Measurements from ENCODE around the gene MMP19.
"Not testable (repeated sequence)": the region's sequence is repeated elsewhere in the genome, so short reads cannot be mapped to it uniquely, and the experiment has no call there.

MMP19 gene

GRCh38 chr12:55842681-55843429, at the start of gene MMP19:
MMP19 (minus strand) TSS chr12:55842936; CDS start chr12:55842830, 106 bp downstream.
- DNase-seq, result peak; percentile 82

- no peak for DNase-seq
Observed at GRCh38 chr12:55891310-55891709, 48.6 kb upstream of the MMP19 start.

GRCh38 chr12:55885113-55885512, 42.4 kb upstream of the MMP19 start:
- no peak for DNase-seq

GRCh38 chr12:55877824-55878223, 35.1 kb upstream of the MMP19 start:
- no peak for DNase-seq

GRCh38 chr12:55875704-55876467, 33.1 kb upstream of the MMP19 start:
- DNase-seq, result no peak

- DNase-seq, result no peak
Observed at GRCh38 chr12:55874443-55874842, 31.7 kb upstream of the MMP19 start.

GRCh38 chr12:55866454-55867004, 23.8 kb upstream of the MMP19 start:
- DNase-seq, result not testable (repeated sequence)

GRCh38 chr12:55865327-55865726, 22.6 kb upstream of the MMP19 start:
- no peak for DNase-seq

- DNase-seq, result not testable (repeated sequence)
Observed at GRCh38 chr12:55862931-55863330, 20.2 kb upstream of the MMP19 start.

GRCh38 chr12:55862286-55862685, 19.6 kb upstream of the MMP19 start:
- DNase-seq, result peak; percentile 13

GRCh38 chr12:55861871-55862270, 19.1 kb upstream of the MMP19 start:
- no peak for DNase-seq

GRCh38 chr12:55861396-55861795, 18.7 kb upstream of the MMP19 start:
- DNase-seq, result no peak

GRCh38 chr12:55852740-55853139, 10.0 kb upstream of the MMP19 start:
- DNase-seq, result no peak

GRCh38 chr12:55850893-55851292, 8.2 kb upstream of the MMP19 start:
- DNase-seq, result peak; percentile 31

GRCh38 chr12:55850401-55850800, 7.7 kb upstream of the MMP19 start:
- no peak for DNase-seq

GRCh38 chr12:55849616-55850343, 7.0 kb upstream of the MMP19 start:
- DNase-seq, result no peak

- peak; percentile 100 for DNase-seq
Observed at GRCh38 chr12:55847603-55848291, 5.0 kb upstream of the MMP19 start.

- DNase-seq, result peak; percentile 88
Observed at GRCh38 chr12:55847033-55847432, 4.3 kb upstream of the MMP19 start.

- DNase-seq, result no peak
Observed at GRCh38 chr12:55845785-55846496, 3.2 kb upstream of the MMP19 start.

GRCh38 chr12:55845361-55845760, 2.6 kb upstream of the MMP19 start:
- no peak for DNase-seq

- DNase-seq, result no peak
Observed at GRCh38 chr12:55844961-55845360, 2.2 kb upstream of the MMP19 start.

GRCh38 chr12:55843431-55843830, 695 bp upstream of the MMP19 start:
- no peak for DNase-seq

All from fibroblast of skin of right quadriceps (primary cell).